ENCODE data around the gene E4F1. TPM values are rescaled to one million over a fixed set of nuclear protein-coding genes. Genes with fewer than 3 reads are reported as not detected.
"Not testable (repeated sequence)": the region's sequence is repeated elsewhere in the genome, so short reads cannot be mapped to it uniquely, and the experiment has no call there.

Gene E4F1
- total RNA-seq, 4 donors from 2014 or later = 30.6 to 60.6 (median 45.2) TPM

DNA sequence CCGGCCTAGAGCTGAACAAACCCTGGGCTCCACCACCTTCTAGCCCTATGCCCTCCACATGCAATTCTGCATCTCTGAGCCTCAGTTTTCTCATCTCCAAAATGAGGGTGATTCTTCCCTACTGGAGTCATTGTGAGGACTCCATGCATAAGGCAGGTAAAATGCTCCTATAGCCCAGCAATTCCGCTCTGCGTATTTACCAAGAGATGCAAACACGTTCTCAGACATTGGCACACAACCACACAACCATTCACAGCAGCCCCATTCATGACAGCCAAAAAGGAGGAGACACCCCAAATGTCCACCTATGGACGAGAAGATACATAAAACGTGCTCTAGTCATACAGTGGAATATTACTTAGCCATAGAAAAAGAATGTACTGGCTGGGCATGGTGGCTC lies 23.1 kb upstream of the E4F1 start:
- H3K9me3 ChIP-seq = no peaks in the 10 kb centered on the region
- peaks cover 0 to 25% of the 10 kb centered on the region in 2 donors for H3K27me3 ChIP-seq
- no peak overlapping the region for H3K4me3 ChIP-seq
- WGBS, 2 donors = 83 to 90% methylated on average over 6 of the region's 6 CpGs
- DNase-seq (ENCODE audit: low spot score in 2 of 2) = no peak
- no peak overlapping the region for H3K27ac ChIP-seq
- no peaks in the 10 kb centered on the region for H3K36me3 ChIP-seq
- H3K4me1 ChIP-seq = peaks cover 0 to 23% (median 8%) of the 10 kb centered on the region in 4 donors
- no peak for TF ChIP-seq POLR2A (IDR thresholded peaks at IDR 0.05)
- TF ChIP-seq, protein P1, sequence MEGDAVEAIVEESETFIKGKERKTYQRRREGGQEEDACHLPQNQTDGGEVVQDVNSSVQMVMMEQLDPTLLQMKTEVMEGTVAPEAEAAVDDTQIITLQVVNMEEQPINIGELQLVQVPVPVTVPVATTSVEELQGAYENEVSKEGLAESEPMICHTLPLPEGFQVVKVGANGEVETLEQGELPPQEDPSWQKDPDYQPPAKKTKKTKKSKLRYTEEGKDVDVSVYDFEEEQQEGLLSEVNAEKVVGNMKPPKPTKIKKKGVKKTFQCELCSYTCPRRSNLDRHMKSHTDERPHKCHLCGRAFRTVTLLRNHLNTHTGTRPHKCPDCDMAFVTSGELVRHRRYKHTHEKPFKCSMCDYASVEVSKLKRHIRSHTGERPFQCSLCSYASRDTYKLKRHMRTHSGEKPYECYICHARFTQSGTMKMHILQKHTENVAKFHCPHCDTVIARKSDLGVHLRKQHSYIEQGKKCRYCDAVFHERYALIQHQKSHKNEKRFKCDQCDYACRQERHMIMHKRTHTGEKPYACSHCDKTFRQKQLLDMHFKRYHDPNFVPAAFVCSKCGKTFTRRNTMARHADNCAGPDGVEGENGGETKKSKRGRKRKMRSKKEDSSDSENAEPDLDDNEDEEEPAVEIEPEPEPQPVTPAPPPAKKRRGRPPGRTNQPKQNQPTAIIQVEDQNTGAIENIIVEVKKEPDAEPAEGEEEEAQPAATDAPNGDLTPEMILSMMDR (IDR thresholded peaks at IDR 0.05) = no peak
- no peak for TF ChIP-seq EP300 (IDR thresholded peaks at IDR 0.05)

- H3K27me3 ChIP-seq; H3K27ac ChIP-seq; H3K4me3 ChIP-seq; H3K9me3 ChIP-seq; DNase-seq (ENCODE audit: low spot score in 2 of 2): not testable (repeated sequence)
- Histone ChIP-seq H3K36me3 (peaks cover 0 to 18% (median 3%) of the 10 kb centered on the region in 3 donors), H3K4me1 (peaks cover 0 to 28% (median 12%) of the 10 kb centered on the region in 4 donors)
- 84 to 94% methylated on average over 8 of the region's 8 CpGs for WGBS, 2 donors
These were observed 20.2 kb upstream of the E4F1 start for GRCh38 chr16:2203119-2203688.

DNA sequence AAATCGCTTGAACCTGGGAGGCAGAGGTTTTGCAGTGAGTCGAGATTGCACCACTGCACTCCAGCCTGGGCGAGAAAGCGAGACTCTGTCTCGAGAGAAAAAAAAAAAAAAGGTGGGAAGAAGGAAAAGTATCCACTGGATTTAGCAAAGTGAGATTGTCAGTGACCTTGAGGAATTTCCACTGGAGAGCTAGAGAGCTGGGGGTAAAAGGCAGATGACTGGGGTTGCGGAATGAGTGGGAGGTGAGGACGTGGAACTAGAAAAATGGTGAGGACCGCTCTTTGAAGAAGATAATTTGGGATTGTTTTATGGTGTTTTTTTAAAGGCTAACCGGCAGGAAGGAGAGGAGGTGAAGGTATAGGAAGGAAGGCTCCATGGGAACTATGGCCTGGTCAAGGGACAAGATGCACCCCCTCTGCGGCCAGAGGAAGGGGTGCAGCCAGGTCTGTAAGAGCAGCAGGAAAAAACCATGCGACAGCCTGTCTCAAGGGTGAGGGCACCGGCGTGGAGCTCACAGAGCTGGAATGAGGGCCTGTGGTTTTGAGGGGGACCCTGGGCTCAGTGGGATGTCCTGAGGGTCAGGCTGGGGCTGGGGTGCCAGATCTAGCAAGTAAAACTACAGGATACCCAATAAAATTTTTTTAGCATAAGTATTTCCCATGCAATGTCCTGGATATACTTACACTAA lies 18.8 kb upstream of the E4F1 start:
- H3K9me3 ChIP-seq = no peaks in the 10 kb centered on the region
- peaks cover 0 to 28% (median 12%) of the 10 kb centered on the region in 4 donors for H3K4me1 ChIP-seq
- H3K4me3 ChIP-seq = peak overlapping the region; percentile 65 to 85 (median 66)
- no peaks in the 10 kb centered on the region for H3K27me3 ChIP-seq
- DNase-seq (ENCODE audit: low spot score in 2 of 2) = no peak
- H3K36me3 ChIP-seq = peaks cover 0 to 32% (median 14%) of the 10 kb centered on the region in 3 donors
- 75 to 81% methylated on average over 13 of the region's 13 CpGs for WGBS, 2 donors
- H3K27ac ChIP-seq = peak overlapping the region; percentile 93 to 99 (median 94)
- TF ChIP-seq POLR2A (IDR thresholded peaks at IDR 0.05) (no peak), EP300 (IDR thresholded peaks at IDR 0.05) (no peak)
- TF ChIP-seq, protein P1 (IDR thresholded peaks at IDR 0.05) = no peak

- H3K36me3 ChIP-seq = peaks cover 0 to 40% (median 14%) of the 10 kb centered on the region in 3 donors
- H3K4me1 ChIP-seq = peaks cover 0 to 30% (median 12%) of the 10 kb centered on the region in 4 donors
- 0 to 1% methylated on average over 21 to 74 of the region's 93 CpGs for WGBS, 2 donors
- H3K9me3 ChIP-seq = no peaks in the 10 kb centered on the region
- DNase-seq (ENCODE audit: low spot score in 2 of 2) = peak; percentile 71
- TF ChIP-seq, protein P1 (IDR thresholded peaks at IDR 0.05) = peak in 3 of 5 experiments; percentile 9 to 59 (median 16)
- TF ChIP-seq POLR2A (IDR thresholded peaks at IDR 0.05) = peak; percentile 73 to 81
- TF ChIP-seq EP300 (IDR thresholded peaks at IDR 0.05) = peak in 1 of 2 donors; percentile 95
- peak within 1 kb of the TSS; percentile 93 to 99 (median 94) for H3K27ac ChIP-seq
- H3K27me3 ChIP-seq = no peaks in the 10 kb centered on the region
- H3K4me3 ChIP-seq = peak within 1 kb of the TSS; percentile 65 to 85 (median 66)
These were observed 18.1 kb upstream of the E4F1 start, which contains the start of gene MLST8 for GRCh38 chr16:2205104-2205966. Gene MLST8 (plus strand): TSS chr16:2205454. CDS start chr16:2206086, 632 bp downstream.

GRCh38 chr16:2205967-2206313 lies 17.5 kb upstream of the E4F1 start:
- 0 to 7% methylated on average over 4 to 16 of the region's 16 CpGs for WGBS, 2 donors
- peak overlapping the region; percentile 93 to 99 (median 94) for H3K27ac ChIP-seq
- no peak for TF ChIP-seq POLR2A (IDR thresholded peaks at IDR 0.05)
- TF ChIP-seq, protein P1 (IDR thresholded peaks at IDR 0.05) = peak in 1 of 5 experiments; percentile 4

More at GRCh38 chr16:2205967-2206313, 17.5 kb upstream of the E4F1 start:
- peak in 1 of 2 donors; percentile 21 for DNase-seq (ENCODE audit: low spot score in 2 of 2)
- Histone ChIP-seq H3K36me3 (peaks cover 0 to 42% (median 14%) of the 10 kb centered on the region in 3 donors), H3K4me1 (peaks cover 0 to 35% (median 12%) of the 10 kb centered on the region in 4 donors), H3K27me3 (no peaks in the 10 kb centered on the region), H3K9me3 (no peaks in the 10 kb centered on the region), H3K4me3 (peak overlapping the region; percentile 65 to 85 (median 66))

Data from tibial nerve (tissue), 4 donors.